Measurements from ENCODE around the gene SERPINB7.

DNA sequence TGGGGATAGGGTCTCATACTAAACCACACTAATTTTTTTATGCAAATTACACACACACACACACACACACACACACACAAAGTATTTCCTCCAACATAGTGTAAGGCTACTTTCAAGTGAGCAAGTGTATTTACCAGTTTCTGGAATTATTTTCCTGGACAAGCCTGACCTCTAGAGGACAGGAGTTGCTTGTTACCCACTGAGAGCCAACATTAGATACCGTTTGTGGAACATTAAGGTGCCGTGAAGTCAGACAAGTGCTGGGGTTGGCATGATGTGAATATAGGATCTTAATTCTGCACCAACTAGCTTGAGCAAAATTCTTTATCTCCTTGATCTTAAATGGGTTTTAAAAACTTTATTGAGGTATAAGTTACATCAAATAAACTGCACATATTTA, 72.9 kb downstream of the SERPINB7 start:
- TF ChIP-seq POLR2A (IDR thresholded peaks at IDR 0.05; ENCODE audit: low read length) (no peak), GATA1 (IDR thresholded peaks at IDR 0.05; ENCODE audit: low read depth, low read length) (no peak)
